ENCODE results near the gene ZNF320.
"Not testable (repeated sequence)": the region's sequence is repeated elsewhere in the genome, so short reads cannot be mapped to it uniquely, and the experiment has no call there.

- not testable (repeated sequence) for TF ChIP-seq CTCF (conservative IDR thresholded peaks at IDR 0.05 in 1 of 2, IDR thresholded peaks at IDR 0.05 in 1 of 2; ENCODE audit: low read depth in 1 of 2, low read length in 2 of 2); EZH2 (IDR thresholded peaks at IDR 0.05; ENCODE audit: low read length, missing control alignments)
Observed at GRCh38 chr19:52904052-52904780, 6.8 kb upstream of the ZNF320 start.
